Transverse colon (tissue), 4 donors: Measurements from ENCODE around the gene NSL1. TPM values are rescaled to one million over a fixed set of nuclear protein-coding genes. Genes with fewer than 3 reads are reported as not detected.
"Not testable (repeated sequence)": the region's sequence is repeated elsewhere in the genome, so short reads cannot be mapped to it uniquely, and the experiment has no call there.

ENCODE experiments used
- DNase-seq: peaks from one replicate; pipeline ENCODE4 v3.0.0-alpha.2; 2019
- H3K27ac ChIP-seq, 4 donors: fragments of 200-600 bp; sonication (generic); 2 replicates each; pipeline ENCODE4 v1.5.1; 2016 to 2018; ENCODE audit warnings: inconsistent platforms in 4 of 4
- H3K27me3 ChIP-seq: fragments of 200-600 bp; sonication (generic); 2 replicates; pipeline ENCODE4 v1.5.1; 2017; ENCODE audit warnings: inconsistent platforms
- H3K36me3 ChIP-seq, 4 donors: fragments of 200-600 bp; sonication (generic); 2 replicates each; pipeline ENCODE4 v1.5.1; 2017 to 2019; ENCODE audit warnings: inconsistent platforms in 4 of 4
- H3K4me1 ChIP-seq, 4 donors: fragments of 200-600 bp; sonication (generic); 2 replicates each; pipeline ENCODE4 v1.5.1; 2017 to 2020; ENCODE audit warnings: inconsistent platforms in 4 of 4
- H3K4me3 ChIP-seq, 4 donors: fragments of 200-600 bp; sonication (generic); 1 replicate in 1 of 4; 2 replicates in 3 of 4; pipeline versions ENCODE4 v1.5.1 to v1.6.1; 2017 to 2019; ENCODE audit warnings: inconsistent platforms in 4 of 4
- H3K9me3 ChIP-seq, 2 donors: fragments of 200-600 bp; sonication (generic); 2 replicates each; pipeline ENCODE4 v1.5.1; 2017 to 2019; ENCODE audit warnings: inconsistent platforms in 2 of 2
- CTCF ChIP-seq, 5 experiments: fragments of 200-600 bp in 3 of 5; fragments of 450-650 bp in 2 of 5; sonication (generic) in 3 of 5; IDR thresholded peaks; 1 replicate in 2 of 5; 2 replicates in 3 of 5; pipeline ENCODE4 v1.5.1; 2016 to 2017; ENCODE audit warnings: antibody characterized with exemption in 5 of 5, inconsistent platforms in 3 of 5, mild to moderate bottlenecking in 2 of 5, moderate library complexity in 1 of 5
- EP300 ChIP-seq: sonication (generic); formaldehyde crosslinking; IDR thresholded peaks from one replicate; pipeline ENCODE4 v1.6.1; 2017; ENCODE audit warnings: antibody characterized with exemption, low read depth
- POLR2A ChIP-seq: fragments of 450-650 bp; IDR thresholded peaks from one replicate; pipeline ENCODE4 v1.6.1; 2016; ENCODE audit warnings: antibody characterized with exemption, mild to moderate bottlenecking, moderate library complexity
- POLR2AphosphoS5 ChIP-seq, 3 donors: sonication (generic); formaldehyde crosslinking; IDR thresholded peaks; one replicate each; pipeline ENCODE4 v1.6.1; 2016; ENCODE audit warnings: antibody characterized with exemption in 3 of 3
- WGBS, 2 donors: methylation state at CpG; one replicate each; pipeline ENCODE4 v1.1.5; 2018; ENCODE audit warnings: low coverage in 1 of 2; 5-methylcytosine and 5-hydroxymethylcytosine counted together
- in situ Hi-C, 4 donors: fragments of 200-750 bp; cut with MboI; loops; one replicate each; pipeline versions ENCODE4 v1.15.0 to v1.15.1; 2017; ENCODE audit warnings: low sequenced_read_pairs in 3 of 4, low pct_ligation_motif_present in 1 of 4, low pct_unique_long_range_greater_than_20kb in 1 of 4
- intact Hi-C: fragments of 100-400 bp; cut with DNase I; formaldehyde crosslinking; loops from one replicate; pipeline ENCODE4 v1.15.1; 2023; ENCODE audit warnings: low total_unique reads
- total RNA-seq, 4 donors: library from RNA; depleted of rRNA; stranded (reverse); fragments of >200 nt; gene quantifications; one replicate each; pipeline ENCODE4 v1.1.0, GENCODE V29; 2016

The NSL1 gene
- total RNA-seq, 4 donors from 2014 or later = 4.2 to 33.7 (median 28.4) TPM

- no peaks in the 10 kb centered on the region for H3K4me1 ChIP-seq
- in situ Hi-C loops (no loop called here), intact Hi-C loops (no loop called here)
- H3K36me3 ChIP-seq = no peaks in the 10 kb centered on the region
- no peak for TF ChIP-seq CTCF (IDR thresholded peaks at IDR 0.05)
- no peak for TF ChIP-seq POLR2A
- no peak for TF ChIP-seq EP300
- no peak for TF ChIP-seq POLR2AphosphoS5 (IDR thresholded peaks at IDR 0.05)
- H3K27me3 ChIP-seq = peaks cover 80% of the 10 kb centered on the region
- no peak overlapping the region for H3K27ac ChIP-seq
- no peak for DNase-seq
- WGBS, 2 donors = 75 to 80% methylated on average over 5 of the region's 5 CpGs
- no peaks in the 10 kb centered on the region for H3K9me3 ChIP-seq
- H3K4me3 ChIP-seq = no peak overlapping the region
Observed at GRCh38 chr1:212713465-212714136, 78.0 kb downstream of the NSL1 start.

GRCh38 chr1:212712451-212713303, 78.9 kb downstream of the NSL1 start:
- Histone ChIP-seq H3K36me3 (no peaks in the 10 kb centered on the region), H3K9me3 (no peaks in the 10 kb centered on the region), H3K27me3 (peaks cover 73% of the 10 kb centered on the region), H3K4me1 (no peaks in the 10 kb centered on the region), H3K4me3 (no peak overlapping the region), H3K27ac (no peak overlapping the region)
- intact Hi-C loops (no loop called here), in situ Hi-C loops (no loop called here)
- DNase-seq = no peak
- 77 to 92% methylated on average over 1 to 4 of the region's 4 CpGs for WGBS, 2 donors
- TF ChIP-seq CTCF (IDR thresholded peaks at IDR 0.05) (no peak), POLR2A (no peak), EP300 (no peak), POLR2AphosphoS5 (IDR thresholded peaks at IDR 0.05) (no peak)

- WGBS, 2 donors = 93 to 96% methylated on average over 5 to 8 of the region's 8 CpGs
- H3K36me3 ChIP-seq, H3K4me1 ChIP-seq, H3K27ac ChIP-seq, intact Hi-C loops, in situ Hi-C loops, H3K4me3 ChIP-seq, H3K9me3 ChIP-seq, DNase-seq: not testable (repeated sequence)
- peaks cover 73% of the 10 kb centered on the region for H3K27me3 ChIP-seq
Observed at GRCh38 chr1:212711974-212712373, 79.6 kb downstream of the NSL1 start.

- Histone ChIP-seq H3K9me3 (no peaks in the 10 kb centered on the region), H3K4me1 (no peaks in the 10 kb centered on the region), H3K36me3 (no peaks in the 10 kb centered on the region), H3K27me3 (peaks cover 72% of the 10 kb centered on the region), H3K27ac (no peak overlapping the region), H3K4me3 (no peak overlapping the region)
- in situ Hi-C loops = no loop called here
- 71 to 82% methylated on average over 4 to 6 of the region's 6 CpGs for WGBS, 2 donors
- TF ChIP-seq CTCF (IDR thresholded peaks at IDR 0.05) = no peak
- no peak for TF ChIP-seq POLR2AphosphoS5 (IDR thresholded peaks at IDR 0.05)
- no peak for TF ChIP-seq EP300
- TF ChIP-seq POLR2A = no peak
- DNase-seq = no peak
- intact Hi-C loops = no loop called here
Observed at GRCh38 chr1:212710566-212710965, 81.0 kb downstream of the NSL1 start.
